NT2/D1 (cell line): Measurements from ENCODE around the gene BCORL1.

Experiments used
- SUZ12 ChIP-seq: IDR thresholded peaks from 2 replicates; pipeline ENCODE4 v1.6.1; 2011; ENCODE audit not compliant: insufficient read length, insufficient read depth; ENCODE audit errors: extremely low read depth
- ZNF274 ChIP-seq: IDR thresholded peaks from 2 replicates; pipeline ENCODE4 v1.6.1; 2011; ENCODE audit warnings: mild to moderate bottlenecking, low read depth, low read length

DNA sequence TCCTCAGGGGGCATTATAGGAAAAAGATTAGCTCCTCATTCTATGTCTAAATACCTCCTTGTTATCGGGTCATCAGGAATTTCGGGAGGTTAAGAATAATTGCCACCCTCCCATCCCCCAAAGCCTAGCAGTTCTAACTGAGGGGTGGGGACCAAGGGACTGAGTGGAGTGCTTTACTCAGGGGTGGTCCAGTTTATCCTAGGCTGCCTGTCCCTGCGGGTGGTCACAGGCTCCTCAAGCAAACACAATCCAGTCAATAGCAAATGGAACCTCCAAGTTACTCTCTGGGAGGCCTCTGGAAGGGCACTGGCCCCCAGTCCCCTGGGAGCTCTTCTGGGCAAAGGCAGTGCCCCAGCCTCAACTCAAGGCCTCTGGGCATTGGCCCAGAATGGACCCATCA lies 121.2 kb downstream of the BCORL1 start:
- no peak for TF ChIP-seq SUZ12
- no peak for TF ChIP-seq ZNF274
